Left cardiac atrium (tissue), 4 donors: ENCODE results near the gene VPS26A. TPM values are rescaled to one million over a fixed set of nuclear protein-coding genes. Genes with fewer than 3 reads are reported as not detected.
A peak's percentile ranks its signal among the peaks of the same experiment; 100 is the strongest.

Experiments used
- ATAC-seq, 2 donors: fragments of 200-7000 bp; cut with Tn5 transposase; one replicate each; pipeline ENCODE4 v1.9.1; 2020; ENCODE audit warnings: mild to moderate bottlenecking in 2 of 2, moderate library complexity in 2 of 2
- DNase-seq: peaks from one replicate; pipeline ENCODE4 v3.0.0-alpha.2; 2020
- intact Hi-C, 2 donors: fragments of 100-400 bp; cut with DNase I; formaldehyde crosslinking; loops; one replicate each; pipeline versions ENCODE4 v1.14.1 to v1.15.1; 2022 to 2023
- total RNA-seq, 2 donors: library from RNA; stranded (reverse); fragmentation: NEBNext Ultra II Directional; extraction: Animal tissue kit (Norgen Biotek cat#: 25700); gene quantifications; one replicate each; pipeline ENCODE4 v1.2.1, GENCODE V29; 2021
- donor health status: DM: no; HTN: yes; CAD: no.
- donor health status: DM: no; HTN: yes; CAD: no; lungs with severe emphysema.
- donor health status: DM: yes; HTN: yes; CAD: no.
- donor health status: Dilated cardiomyopathy.

Gene VPS26A
- total RNA-seq, 2 donors from 2014 or later: 33.2 to 35.7 TPM

DNA sequence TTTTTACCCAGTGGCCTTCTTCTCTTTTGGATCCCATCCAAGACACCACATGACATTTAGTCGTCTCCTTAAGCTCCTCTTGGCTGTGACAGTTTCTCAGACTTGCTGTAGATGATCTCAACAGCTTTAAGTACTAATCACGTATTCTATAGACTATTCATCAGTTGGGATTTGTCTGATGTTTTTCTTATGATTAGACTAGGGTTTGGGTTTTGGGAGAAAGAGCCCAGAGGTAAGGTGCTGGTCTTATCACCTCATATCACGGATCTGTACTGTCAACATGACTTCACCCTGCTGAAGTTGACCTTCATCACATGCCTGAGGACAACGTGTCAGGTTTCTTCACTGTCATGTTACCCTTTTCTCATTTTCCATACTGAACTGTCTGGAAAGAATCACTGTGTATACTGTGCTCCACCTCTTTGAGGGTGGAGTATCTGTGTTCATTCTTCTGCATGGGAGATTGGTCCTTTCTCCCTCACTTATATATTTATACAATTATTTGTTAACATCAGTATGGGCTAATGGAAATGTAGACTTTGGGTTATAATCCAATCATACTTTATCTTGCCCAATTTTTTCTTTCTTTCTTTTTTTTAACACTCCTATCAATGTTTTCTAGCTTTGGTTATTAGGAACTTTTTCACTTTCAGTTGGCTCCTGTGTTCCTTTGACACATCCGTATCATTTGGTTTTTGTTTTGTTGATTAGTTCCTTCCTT is 89.8 kb downstream of the VPS26A start:
- ATAC-seq: no peak
- no peak for DNase-seq
- intact Hi-C loops: no loop called here

DNA sequence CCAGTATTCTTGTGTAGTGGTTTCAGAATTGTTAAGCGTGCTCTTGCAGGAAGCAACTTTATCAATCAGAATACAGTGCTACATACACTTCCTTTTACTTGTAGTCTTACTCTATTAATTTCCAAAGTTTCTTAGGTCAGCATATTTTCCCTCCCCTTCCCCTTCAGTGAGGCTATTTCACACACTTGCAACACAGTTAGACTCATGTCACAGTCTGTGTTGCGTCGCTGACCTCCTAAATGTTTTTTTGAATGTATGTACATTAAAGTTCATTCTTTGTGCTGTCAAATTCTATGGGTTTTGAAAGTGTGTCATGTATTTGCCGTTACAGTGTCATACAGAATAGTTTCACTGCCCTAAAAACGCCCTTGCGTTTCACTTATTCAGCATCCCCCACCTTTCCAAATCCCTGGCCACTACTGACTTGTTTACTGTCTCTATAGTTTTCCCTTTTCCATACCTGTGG is 90.7 kb downstream of the VPS26A start:
- intact Hi-C loops: no loop called here
- ATAC-seq (no peak), DNase-seq (no peak)

DNA sequence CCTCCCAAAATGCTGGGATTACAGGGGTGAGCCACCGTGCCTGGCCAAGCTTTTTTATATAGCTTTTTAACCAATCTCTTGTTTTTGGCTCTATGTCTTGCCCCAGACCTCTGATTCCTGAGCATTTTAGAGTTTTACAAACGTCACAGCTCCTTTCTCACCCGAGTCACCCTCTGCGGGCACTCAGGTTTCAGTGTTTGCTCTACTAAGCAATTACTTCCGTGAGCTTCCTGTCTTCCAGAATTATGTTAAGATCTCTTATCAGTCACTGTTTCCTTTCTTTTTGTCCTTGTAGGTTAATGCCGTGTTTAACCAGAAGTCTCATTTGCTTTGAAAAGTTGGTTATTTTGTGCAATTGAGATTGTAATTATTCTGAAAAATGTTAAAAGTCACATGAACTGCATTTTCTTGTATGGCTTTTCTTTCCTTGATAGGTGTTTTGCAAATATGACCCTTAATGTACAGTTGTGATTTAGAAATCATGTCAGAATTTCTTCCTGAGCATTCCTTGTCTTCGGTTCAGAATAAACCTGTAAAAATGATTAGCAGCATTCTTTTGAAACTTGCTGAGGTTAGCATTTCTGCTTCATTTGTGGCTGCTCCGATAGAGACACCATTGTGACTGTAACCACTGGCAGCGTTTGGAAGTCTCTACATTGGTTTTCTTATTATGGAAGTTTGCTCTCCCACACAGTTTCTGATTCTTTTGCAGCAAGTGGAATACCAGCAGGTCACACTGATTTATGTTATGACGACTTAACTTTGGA is 91.6 kb downstream of the VPS26A start:
- ATAC-seq (no peak), DNase-seq (no peak)
- intact Hi-C loops: no loop called here

DNA sequence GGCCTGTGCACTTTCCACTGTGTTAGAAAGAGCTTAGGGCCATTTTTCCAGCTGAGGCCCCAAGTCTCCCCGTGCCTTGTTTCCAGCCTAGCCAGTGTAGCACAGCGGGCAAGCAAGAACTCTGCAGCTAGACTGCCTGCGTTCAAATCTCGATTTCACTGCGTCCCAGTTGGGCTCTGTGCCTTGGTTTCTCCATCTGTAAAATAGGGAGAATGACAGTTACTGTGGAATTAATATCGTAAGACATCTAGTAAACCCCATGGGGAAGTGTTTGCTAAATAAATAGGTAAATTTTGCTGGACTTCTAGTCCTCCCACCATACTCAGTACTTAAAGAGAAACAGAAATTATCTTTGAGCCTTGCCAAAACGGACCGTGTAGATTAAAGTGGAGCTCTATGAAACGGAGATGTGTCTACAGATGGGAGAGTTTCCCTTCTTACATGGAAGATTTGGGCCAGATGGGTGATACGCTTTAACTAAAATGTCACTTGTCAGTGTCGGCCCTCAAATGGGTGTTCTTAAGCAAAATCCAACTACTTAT is 92.7 kb downstream of the VPS26A start:
- DNase-seq (no peak), ATAC-seq (no peak)
- intact Hi-C loops: no loop called here

DNA sequence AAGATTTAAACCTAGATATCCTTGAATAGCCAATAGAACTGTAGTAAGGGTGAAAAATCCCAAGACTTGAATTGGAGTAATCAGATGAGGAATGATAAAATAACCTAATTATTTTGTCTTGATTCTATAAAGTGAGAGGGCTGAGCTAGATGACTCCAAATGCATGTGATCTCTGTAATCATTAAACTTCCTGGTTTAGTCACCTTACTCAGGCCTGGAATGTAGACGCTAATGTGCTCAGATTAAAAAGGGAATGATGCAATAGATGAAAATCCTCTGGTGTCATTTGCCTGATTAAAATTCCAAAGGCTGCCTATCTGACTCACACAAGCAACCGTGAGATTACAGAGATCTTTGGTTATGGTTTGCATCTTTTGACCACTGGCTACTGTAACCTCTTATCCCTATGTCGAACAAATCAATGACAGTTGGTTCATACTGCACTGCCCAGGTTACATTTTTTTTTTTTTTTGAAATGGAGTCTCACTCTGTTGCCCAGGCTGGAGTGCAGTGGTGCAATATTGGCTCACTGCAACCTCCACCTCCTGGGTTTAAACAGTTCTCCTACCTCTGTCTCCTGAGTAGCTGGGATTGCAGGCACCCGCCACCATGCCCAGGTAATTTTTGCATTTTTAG is 93.3 kb downstream of the VPS26A start:
- intact Hi-C loops: no loop called here
- peak in 1 of 2 donors; percentile 67 for ATAC-seq
- no peak for DNase-seq

DNA sequence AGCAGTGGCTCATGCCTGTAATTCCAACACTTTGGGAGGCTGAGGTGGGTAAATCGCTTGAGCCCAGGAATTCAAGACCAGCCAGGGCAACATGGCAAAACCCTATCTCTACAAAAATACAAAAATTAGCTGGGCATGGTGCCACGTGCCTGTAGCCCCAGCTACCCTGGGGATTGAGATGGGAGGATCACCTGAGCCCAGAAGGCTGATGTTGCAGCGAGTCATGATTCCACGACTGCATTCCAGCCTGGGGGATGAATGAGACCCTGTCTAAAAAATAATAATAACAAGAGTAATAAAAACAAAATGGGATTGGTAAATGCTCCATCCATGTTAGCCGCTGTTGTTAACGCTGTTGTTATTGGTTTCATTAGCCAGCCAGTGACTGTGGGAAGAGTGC is 94.9 kb downstream of the VPS26A start:
- ATAC-seq (no peak), DNase-seq (no peak)
- intact Hi-C loops: no loop called here

DNA sequence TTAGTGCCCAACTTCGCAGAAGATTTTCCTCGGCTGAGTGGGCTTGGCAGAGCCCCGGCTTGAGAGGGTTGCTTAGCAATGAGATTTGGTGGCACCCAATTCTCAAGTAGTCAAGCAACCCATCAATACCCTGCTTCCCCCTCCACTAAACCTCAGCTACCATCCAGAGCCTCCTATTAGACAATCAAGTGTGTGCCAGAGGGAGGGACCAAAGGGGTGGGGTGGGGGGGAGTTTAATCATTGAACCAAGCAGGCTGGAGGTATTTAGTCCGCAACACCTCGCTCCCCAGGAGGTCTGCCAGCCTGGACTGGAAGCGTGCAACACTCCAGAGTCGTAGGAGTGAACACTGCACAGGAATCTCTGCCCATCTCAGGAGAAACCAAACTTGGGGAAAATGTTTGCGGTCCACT is 96.1 kb downstream of the VPS26A start, which contains the start of gene HKDC1:
HKDC1 (plus strand) TSS at position 292 of the 411 bp plus-strand sequence; CDS start at position 396, 104 bp downstream.
- DNase-seq (no peak), ATAC-seq (no peak)
- intact Hi-C loops: no loop called here

DNA sequence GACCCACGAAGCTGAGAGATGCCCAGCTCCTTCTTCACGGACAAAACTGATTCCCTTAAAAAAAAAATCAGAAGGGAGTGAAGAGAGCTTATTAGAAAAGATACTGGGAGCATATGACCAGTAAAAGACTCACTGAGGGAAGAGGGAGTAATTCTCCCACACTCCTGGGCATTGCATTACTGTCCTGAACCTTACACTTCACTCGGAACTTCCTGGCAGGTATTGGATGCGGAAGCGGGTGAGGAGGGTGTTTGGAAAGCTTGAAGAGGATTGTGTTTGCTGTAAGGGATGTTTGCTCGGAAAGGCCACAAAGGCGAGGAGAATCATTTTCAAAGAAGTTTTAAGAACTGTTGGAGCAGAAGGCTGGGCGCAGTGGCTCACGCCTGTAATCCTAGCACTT is 96.5 kb downstream of the VPS26A start:
- ATAC-seq (no peak), DNase-seq (no peak)

More for the DNA sequence above, 96.5 kb downstream of the VPS26A start:
- intact Hi-C loops: no loop called here

Other genes starting within 250 kb of the VPS26A start
- gene DDX50, start 222.9 kb upstream of the VPS26A start, total RNA-seq: 10 to 100 TPM; 22.2 to 25.5 TPM
- gene DDX21, start 168.0 kb upstream of the VPS26A start, total RNA-seq: 10 to 100 TPM; 18.6 to 59.3 TPM
- gene KIFBP, start 135.4 kb upstream of the VPS26A start, total RNA-seq: 10 to 100 TPM; 33.7 to 36.1 TPM
- gene SRGN, start 36.1 kb upstream of the VPS26A start, total RNA-seq: 100 to 1,000 TPM in 1 of 2 donors, 10 to 100 TPM in 1; 89.7 to 121 TPM
- gene SUPV3L1, start 56.1 kb downstream of the VPS26A start, total RNA-seq: 10 to 100 TPM; 29.1 to 32.4 TPM
- under 1 TPM in 1 of 2 donors, not detected in 1; 0.35 TPM for gene HKDC1, start 96.2 kb downstream of the VPS26A start, total RNA-seq
- gene HK1, start 154.3 kb downstream of the VPS26A start, total RNA-seq: 100 to 1,000 TPM; 188 to 274 TPM